ENCODE measurements around the gene ADGRD1. TPM values are rescaled to one million over a fixed set of nuclear protein-coding genes. Genes with fewer than 3 reads are reported as not detected.

ADGRD1 gene
- polyA plus RNA-seq, 3 donors = 4.7 to 17.9 (median 4.9) TPM

DNA sequence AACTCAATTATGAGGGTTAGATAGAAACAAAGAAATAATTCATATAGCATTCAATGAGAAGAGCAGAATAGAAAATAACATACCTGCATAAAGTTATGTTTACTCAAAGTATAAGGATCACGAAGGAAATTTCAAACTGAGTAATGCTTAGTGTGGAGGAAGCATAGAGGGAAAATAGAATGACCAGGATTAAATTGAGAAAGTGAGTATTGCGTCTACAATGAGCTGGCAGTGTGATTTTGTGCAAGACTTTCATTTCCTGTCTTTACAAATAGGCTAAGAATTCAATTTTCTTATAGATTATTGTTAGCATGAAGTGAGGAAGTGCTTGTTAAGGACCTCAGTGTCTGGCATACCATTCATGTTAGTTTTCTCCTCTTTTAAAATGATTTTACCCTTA lies 12.0 kb downstream of the ADGRD1 start:
- Histone ChIP-seq H2AFZ (ENCODE audit: insufficient read depth, low read depth, low read length, poor library complexity, severe bottlenecking) (no peak overlapping the region), H3K4me1 (ENCODE audit: control insufficient read depth in 1 of 2, insufficient read depth in 2 of 2, low read length in 2 of 2) (peaks cover 24 to 28% of the 10 kb centered on the region in 2 donors), H3K4me3 (replicated peaks in 1 of 3; ENCODE audit: low read depth in 2 of 3, low read length in 3 of 3) (peak overlapping the region in 1 of 3 experiments; percentile 60), H4K20me1 (ENCODE audit: insufficient read depth, low read length) (no peaks in the 10 kb centered on the region), H3K9ac (ENCODE audit: insufficient read depth, low read length, poor library complexity, severe bottlenecking) (peak overlapping the region; percentile 45), H3K27ac (ENCODE audit: low read depth in 1 of 2, low read length in 2 of 2) (peak overlapping the region; percentile 84 to 86), H3K4me2 (replicated peaks; ENCODE audit: extremely low read depth, low read length, poor library complexity, severe bottlenecking) (peak overlapping the region; percentile 69), H3K9me3 (replicated peaks in 1 of 2; ENCODE audit: control insufficient read depth in 1 of 2, insufficient read depth in 1 of 2, low read length in 2 of 2) (no peaks in the 10 kb centered on the region), H3K36me3 (replicated peaks in 1 of 2; ENCODE audit: control insufficient read depth in 1 of 2, insufficient read depth in 2 of 2, low read length in 2 of 2) (peaks cover 4 to 31% of the 10 kb centered on the region in 2 donors), H3K79me2 (ENCODE audit: insufficient read depth, low read length) (no peaks in the 10 kb centered on the region), H3K27me3 (ENCODE audit: control insufficient read depth in 2 of 2, insufficient read depth in 2 of 2, low read length in 2 of 2) (no peaks in the 10 kb centered on the region)
- TF ChIP-seq, protein P1, sequence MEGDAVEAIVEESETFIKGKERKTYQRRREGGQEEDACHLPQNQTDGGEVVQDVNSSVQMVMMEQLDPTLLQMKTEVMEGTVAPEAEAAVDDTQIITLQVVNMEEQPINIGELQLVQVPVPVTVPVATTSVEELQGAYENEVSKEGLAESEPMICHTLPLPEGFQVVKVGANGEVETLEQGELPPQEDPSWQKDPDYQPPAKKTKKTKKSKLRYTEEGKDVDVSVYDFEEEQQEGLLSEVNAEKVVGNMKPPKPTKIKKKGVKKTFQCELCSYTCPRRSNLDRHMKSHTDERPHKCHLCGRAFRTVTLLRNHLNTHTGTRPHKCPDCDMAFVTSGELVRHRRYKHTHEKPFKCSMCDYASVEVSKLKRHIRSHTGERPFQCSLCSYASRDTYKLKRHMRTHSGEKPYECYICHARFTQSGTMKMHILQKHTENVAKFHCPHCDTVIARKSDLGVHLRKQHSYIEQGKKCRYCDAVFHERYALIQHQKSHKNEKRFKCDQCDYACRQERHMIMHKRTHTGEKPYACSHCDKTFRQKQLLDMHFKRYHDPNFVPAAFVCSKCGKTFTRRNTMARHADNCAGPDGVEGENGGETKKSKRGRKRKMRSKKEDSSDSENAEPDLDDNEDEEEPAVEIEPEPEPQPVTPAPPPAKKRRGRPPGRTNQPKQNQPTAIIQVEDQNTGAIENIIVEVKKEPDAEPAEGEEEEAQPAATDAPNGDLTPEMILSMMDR (IDR thresholded peaks at IDR 0.05) = no peak
- Mint-ChIP-seq H3K4me3 (peak overlapping the region in 1 of 2 donors; percentile 80), H3K4me1 (peaks cover 30% of the 10 kb centered on the region), H3K9me3 (peaks cover 0 to 3% (median 0%) of the 10 kb centered on the region in 7 donors), H3K27me3 (ENCODE audit: low read depth in 3 of 3) (peaks cover 0 to 6% (median 4%) of the 10 kb centered on the region in 3 donors), H3K27ac (peak overlapping the region; percentile 91 to 99 (median 97)), H3K36me3 (peaks cover 40 to 43% of the 10 kb centered on the region in 2 donors)
- WGBS (ENCODE audit: insufficient coverage) = no CpG with 5 or more reads among the region's 2 CpGs
- intact Hi-C loops (cut with micrococcal nuclease) = no loop called here
- DNase-seq = peak; percentile 63 to 85 (median 83)

DNA sequence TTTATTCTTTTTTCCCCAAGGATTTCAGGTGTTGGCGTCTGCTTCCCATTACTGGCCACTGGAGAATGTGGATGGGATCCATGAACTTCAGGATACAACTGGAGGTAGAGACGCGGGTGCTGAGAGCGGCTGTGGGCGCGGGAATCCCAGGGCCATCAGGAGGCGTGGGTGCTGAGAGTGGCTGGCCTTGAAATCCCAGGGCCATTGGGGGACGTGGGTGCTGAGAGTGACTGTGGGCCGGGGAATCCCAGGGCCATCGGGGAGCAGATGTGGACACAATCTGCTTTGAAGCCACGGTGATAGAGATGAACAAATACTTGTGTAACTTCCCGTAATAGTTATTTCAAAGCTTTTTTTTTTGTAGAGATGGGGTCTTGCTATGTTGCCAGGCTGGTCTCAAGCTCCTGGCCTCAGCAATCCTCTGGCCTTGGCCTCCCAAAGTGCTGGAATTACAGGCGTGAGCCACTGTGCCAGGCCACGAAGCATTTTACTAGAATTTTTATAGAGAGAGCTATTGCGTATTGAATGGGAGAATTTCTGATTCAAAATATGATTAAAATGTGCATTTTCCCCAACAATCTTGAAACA lies 12.8 kb downstream of the ADGRD1 start:
- Mint-ChIP-seq H3K27ac (peak overlapping the region; percentile 91 to 99 (median 97)), H3K36me3 (peaks cover 41 to 42% of the 10 kb centered on the region in 2 donors), H3K4me3 (peak overlapping the region; percentile 7 to 41), H3K27me3 (ENCODE audit: low read depth in 3 of 3) (peaks cover 0 to 7% (median 2%) of the 10 kb centered on the region in 3 donors), H3K9me3 (peaks cover 0 to 3% (median 0%) of the 10 kb centered on the region in 7 donors), H3K4me1 (peaks cover 32% of the 10 kb centered on the region)
- Histone ChIP-seq H3K4me2 (replicated peaks; ENCODE audit: extremely low read depth, low read length, poor library complexity, severe bottlenecking) (peak overlapping the region; percentile 69), H3K79me2 (ENCODE audit: insufficient read depth, low read length) (no peaks in the 10 kb centered on the region), H3K4me3 (replicated peaks in 1 of 3; ENCODE audit: low read depth in 2 of 3, low read length in 3 of 3) (peak overlapping the region in 1 of 3 experiments; percentile 60), H4K20me1 (ENCODE audit: insufficient read depth, low read length) (no peaks in the 10 kb centered on the region), H3K27me3 (ENCODE audit: control insufficient read depth in 2 of 2, insufficient read depth in 2 of 2, low read length in 2 of 2) (no peaks in the 10 kb centered on the region), H2AFZ (ENCODE audit: insufficient read depth, low read depth, low read length, poor library complexity, severe bottlenecking) (no peak overlapping the region), H3K27ac (ENCODE audit: low read depth in 1 of 2, low read length in 2 of 2) (peak overlapping the region; percentile 84 to 86), H3K9ac (ENCODE audit: insufficient read depth, low read length, poor library complexity, severe bottlenecking) (peak overlapping the region; percentile 45), H3K9me3 (replicated peaks in 1 of 2; ENCODE audit: control insufficient read depth in 1 of 2, insufficient read depth in 1 of 2, low read length in 2 of 2) (no peaks in the 10 kb centered on the region), H3K4me1 (ENCODE audit: control insufficient read depth in 1 of 2, insufficient read depth in 2 of 2, low read length in 2 of 2) (peaks cover 24 to 28% of the 10 kb centered on the region in 2 donors), H3K36me3 (replicated peaks in 1 of 2; ENCODE audit: control insufficient read depth in 1 of 2, insufficient read depth in 2 of 2, low read length in 2 of 2) (peaks cover 7 to 37% of the 10 kb centered on the region in 2 donors)
- 55% methylated on average over 11 of the region's 15 CpGs for WGBS (ENCODE audit: insufficient coverage)
- intact Hi-C loops (cut with micrococcal nuclease) = no loop called here
- TF ChIP-seq, protein P1 (IDR thresholded peaks at IDR 0.05) = no peak
- DNase-seq = peak; percentile 67 to 88 (median 71)
